GM23248 (cell line): ENCODE data around the gene CYB5D1.

Experiments
- EZH2 ChIP-seq: fragments of 200-600 bp; sonication (generic); IDR thresholded peaks from 2 replicates; pipeline ENCODE4 v1.6.1; 2018; ENCODE audit warnings: antibody characterized with exemption, mild to moderate bottlenecking; ENCODE audit not compliant: insufficient read depth, poor library complexity, severe bottlenecking
- EZH2phosphoT487 ChIP-seq: fragments of 200-600 bp; sonication (generic); IDR thresholded peaks from 2 replicates; pipeline ENCODE4 v1.6.1; 2018; ENCODE audit warnings: antibody characterized with exemption, moderate library complexity, mild to moderate bottlenecking, low read depth; ENCODE audit not compliant: insufficient read depth

DNA sequence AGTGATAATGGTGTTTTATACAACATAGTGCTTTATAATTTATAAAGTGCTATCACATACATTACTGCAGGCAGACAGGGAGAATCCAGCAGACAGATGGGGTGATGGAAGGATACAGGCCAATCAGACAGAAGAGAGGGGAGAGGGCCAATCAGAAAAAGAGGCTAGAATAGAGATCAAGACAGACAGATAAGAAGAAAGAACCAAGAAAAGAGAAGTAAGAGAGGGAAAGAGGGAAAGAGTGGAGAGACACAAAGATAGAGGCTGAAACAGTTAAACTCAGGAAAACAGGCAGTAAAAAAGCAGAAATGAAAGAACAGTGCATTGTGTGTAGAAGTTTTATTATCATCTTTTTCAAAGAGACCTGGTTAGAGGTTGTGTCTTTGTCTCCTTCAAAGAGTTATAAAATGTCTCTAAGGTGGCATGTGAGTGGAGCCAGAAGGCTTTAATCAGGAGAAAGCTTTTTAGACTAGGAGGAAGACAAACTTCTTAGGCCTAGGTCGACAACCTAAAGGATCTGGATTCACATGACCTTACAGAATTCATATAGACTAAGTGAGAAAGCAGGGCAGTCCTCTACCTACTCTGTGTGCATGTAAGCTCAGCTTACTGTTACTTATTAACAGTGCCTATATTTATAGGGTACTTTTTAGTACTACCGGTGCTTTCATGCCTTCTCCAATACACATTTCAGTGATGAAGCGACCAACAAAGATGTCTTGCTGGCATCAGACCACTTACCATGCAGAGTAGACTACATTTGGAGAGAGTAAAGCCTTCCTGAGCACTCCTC is 22.5 kb downstream of the CYB5D1 start:
- TF ChIP-seq EZH2 (no peak), EZH2phosphoT487 (no peak)
